Ovary (tissue), 3 donors: ENCODE measurements around the gene PALD1.

Experiments
- EP300 ChIP-seq: sonication (generic); formaldehyde crosslinking; IDR thresholded peaks from one replicate; pipeline ENCODE4 v1.6.1; 2017; ENCODE audit warnings: antibody characterized with exemption
- POLR2A ChIP-seq: fragments of 450-650 bp; IDR thresholded peaks from one replicate; pipeline ENCODE4 v1.6.1; 2017; ENCODE audit warnings: antibody characterized with exemption, mild to moderate bottlenecking, moderate library complexity
- TF ChIP-seq, protein P1 (sequence below), 3 donors: fragments of 450-650 bp in 2 of 3; fragments of 200-600 bp in 1 of 3; IDR thresholded peaks; one replicate each; pipeline versions ENCODE4 v1.5.1 to v1.8.0; 2016 to 2022; ENCODE audit warnings: antibody characterized with exemption in 3 of 3, mild to moderate bottlenecking in 1 of 3
- donor health status: DM: no; HTN: no; CAD: no.

GRCh38 chr10:70459061-70459773, 19.4 kb upstream of the PALD1 start:
- TF ChIP-seq, protein P1, sequence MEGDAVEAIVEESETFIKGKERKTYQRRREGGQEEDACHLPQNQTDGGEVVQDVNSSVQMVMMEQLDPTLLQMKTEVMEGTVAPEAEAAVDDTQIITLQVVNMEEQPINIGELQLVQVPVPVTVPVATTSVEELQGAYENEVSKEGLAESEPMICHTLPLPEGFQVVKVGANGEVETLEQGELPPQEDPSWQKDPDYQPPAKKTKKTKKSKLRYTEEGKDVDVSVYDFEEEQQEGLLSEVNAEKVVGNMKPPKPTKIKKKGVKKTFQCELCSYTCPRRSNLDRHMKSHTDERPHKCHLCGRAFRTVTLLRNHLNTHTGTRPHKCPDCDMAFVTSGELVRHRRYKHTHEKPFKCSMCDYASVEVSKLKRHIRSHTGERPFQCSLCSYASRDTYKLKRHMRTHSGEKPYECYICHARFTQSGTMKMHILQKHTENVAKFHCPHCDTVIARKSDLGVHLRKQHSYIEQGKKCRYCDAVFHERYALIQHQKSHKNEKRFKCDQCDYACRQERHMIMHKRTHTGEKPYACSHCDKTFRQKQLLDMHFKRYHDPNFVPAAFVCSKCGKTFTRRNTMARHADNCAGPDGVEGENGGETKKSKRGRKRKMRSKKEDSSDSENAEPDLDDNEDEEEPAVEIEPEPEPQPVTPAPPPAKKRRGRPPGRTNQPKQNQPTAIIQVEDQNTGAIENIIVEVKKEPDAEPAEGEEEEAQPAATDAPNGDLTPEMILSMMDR (IDR thresholded peaks at IDR 0.05): no peak
- TF ChIP-seq POLR2A (no peak), EP300 (no peak)
